SK-N-SH (cell line): ENCODE results near the gene MAX.

ENCODE experiments used
- EZH2phosphoT487 ChIP-seq: fragments of 200-600 bp; sonication (generic); IDR thresholded peaks from 2 replicates; pipeline ENCODE4 v1.6.1; 2017; ENCODE audit warnings: low read depth, mixed run types, mild to moderate bottlenecking, antibody characterized with exemption, moderate library complexity, borderline replicate concordance
- TF ChIP-seq, protein P1 (sequence below): fragments of 200-600 bp; sonication (generic); IDR thresholded peaks from 2 replicates; pipeline ENCODE4 v1.6.1; 2017; ENCODE audit warnings: antibody characterized with exemption, mild to moderate bottlenecking, moderate library complexity

DNA sequence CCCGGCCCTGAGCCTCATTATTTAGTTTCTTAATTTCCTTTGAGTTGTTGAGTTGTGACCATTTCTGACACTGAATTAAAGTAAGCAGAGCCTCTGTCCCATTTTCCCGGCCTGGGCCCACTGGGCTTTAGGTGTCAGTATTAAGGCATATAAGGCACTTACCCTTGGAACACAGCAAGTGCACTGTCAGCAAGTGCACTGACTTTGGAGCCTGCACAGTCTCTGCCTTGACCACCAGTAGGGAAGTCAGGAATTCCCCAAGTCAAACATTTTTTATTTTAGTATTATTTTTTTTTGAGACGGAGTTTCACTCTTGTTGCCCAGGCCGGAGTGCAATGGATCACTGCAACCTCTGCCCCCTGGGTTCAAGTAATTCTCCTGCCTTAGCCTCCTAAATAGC is 56.6 kb downstream of the MAX start:
- TF ChIP-seq, protein P1, sequence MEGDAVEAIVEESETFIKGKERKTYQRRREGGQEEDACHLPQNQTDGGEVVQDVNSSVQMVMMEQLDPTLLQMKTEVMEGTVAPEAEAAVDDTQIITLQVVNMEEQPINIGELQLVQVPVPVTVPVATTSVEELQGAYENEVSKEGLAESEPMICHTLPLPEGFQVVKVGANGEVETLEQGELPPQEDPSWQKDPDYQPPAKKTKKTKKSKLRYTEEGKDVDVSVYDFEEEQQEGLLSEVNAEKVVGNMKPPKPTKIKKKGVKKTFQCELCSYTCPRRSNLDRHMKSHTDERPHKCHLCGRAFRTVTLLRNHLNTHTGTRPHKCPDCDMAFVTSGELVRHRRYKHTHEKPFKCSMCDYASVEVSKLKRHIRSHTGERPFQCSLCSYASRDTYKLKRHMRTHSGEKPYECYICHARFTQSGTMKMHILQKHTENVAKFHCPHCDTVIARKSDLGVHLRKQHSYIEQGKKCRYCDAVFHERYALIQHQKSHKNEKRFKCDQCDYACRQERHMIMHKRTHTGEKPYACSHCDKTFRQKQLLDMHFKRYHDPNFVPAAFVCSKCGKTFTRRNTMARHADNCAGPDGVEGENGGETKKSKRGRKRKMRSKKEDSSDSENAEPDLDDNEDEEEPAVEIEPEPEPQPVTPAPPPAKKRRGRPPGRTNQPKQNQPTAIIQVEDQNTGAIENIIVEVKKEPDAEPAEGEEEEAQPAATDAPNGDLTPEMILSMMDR = no peak
- no peak for TF ChIP-seq EZH2phosphoT487
